SJCRH30 (cell line): ENCODE data around the gene ODAD4. TPM values are rescaled to one million over a fixed set of nuclear protein-coding genes. Genes with fewer than 3 reads are reported as not detected.
A peak's percentile ranks its signal among the peaks of the same experiment; 100 is the strongest.

ENCODE experiments used
- DNase-seq, 2 experiments: peaks; one replicate each; pipeline ENCODE4 v3.0.0-alpha.2; 2015 to 2020
- H3K27ac ChIP-seq: fragments of 250-450 bp; sonication (Bioruptor Pico); 2 replicates; pipeline ENCODE4 v1.5.1; 2020; ENCODE audit warnings: mild to moderate bottlenecking, moderate library complexity
- H3K27me3 ChIP-seq: fragments of 250-450 bp; sonication (Bioruptor Pico); 2 replicates; pipeline ENCODE4 v1.5.1; 2020; ENCODE audit warnings: mild to moderate bottlenecking, moderate library complexity
- H3K36me3 ChIP-seq: fragments of 250-450 bp; sonication (Bioruptor Pico); 2 replicates; pipeline ENCODE4 v1.5.1; 2020; ENCODE audit warnings: mild to moderate bottlenecking, moderate library complexity
- H3K4me1 ChIP-seq: fragments of 250-450 bp; sonication (Bioruptor Pico); 2 replicates; pipeline ENCODE4 v1.5.1; 2020; ENCODE audit warnings: mild to moderate bottlenecking, moderate library complexity
- H3K4me3 ChIP-seq: fragments of 250-450 bp; sonication (Bioruptor Pico); 2 replicates; pipeline ENCODE4 v1.5.1; 2020; ENCODE audit warnings: mild to moderate bottlenecking, moderate library complexity
- H3K9me3 ChIP-seq: fragments of 250-450 bp; sonication (Bioruptor Pico); replicated peaks from 2 replicates; pipeline ENCODE4 v1.5.1; 2020; ENCODE audit warnings: mild to moderate bottlenecking, moderate library complexity
- total RNA-seq: library from RNA; depleted of rRNA; stranded (reverse); fragments of >200 nt; shearing (Covaris generic); gene quantifications from 2 replicates; pipeline ENCODE4 v1.2.3, GENCODE V29; 2014

Gene ODAD4
- total RNA-seq, 1 experiment from 2014 or later, result 0.24 TPM

- no peak for DNase-seq
- Histone ChIP-seq H3K36me3 (peaks cover 81% of the 10 kb centered on the region), H3K27me3 (no peaks in the 10 kb centered on the region), H3K4me3 (no peak overlapping the region), H3K4me1 (no peaks in the 10 kb centered on the region), H3K27ac (no peak overlapping the region), H3K9me3 (no peaks in the 10 kb centered on the region)
These were observed 23.2 kb upstream of the ODAD4 start for GRCh38 chr17:41907185-41907556.

GRCh38 chr17:41907633-41908539 is 22.5 kb upstream of the ODAD4 start:
- H3K36me3 ChIP-seq, result peaks cover 82% of the 10 kb centered on the region
- DNase-seq, result no peak

GRCh38 chr17:41909088-41909487 is 21.3 kb upstream of the ODAD4 start:
- Histone ChIP-seq H3K27ac (no peak overlapping the region), H3K4me1 (no peaks in the 10 kb centered on the region)
- no peak for DNase-seq

More at GRCh38 chr17:41907633-41908539, 22.5 kb upstream of the ODAD4 start:
- H3K9me3 ChIP-seq, result no peaks in the 10 kb centered on the region
- no peaks in the 10 kb centered on the region for H3K4me1 ChIP-seq
- H3K27ac ChIP-seq, result no peak overlapping the region
- H3K4me3 ChIP-seq, result no peak overlapping the region
- no peaks in the 10 kb centered on the region for H3K27me3 ChIP-seq

GRCh38 chr17:41910701-41911391 is 19.6 kb upstream of the ODAD4 start:
- Histone ChIP-seq H3K9me3 (no peaks in the 10 kb centered on the region), H3K4me3 (no peak overlapping the region), H3K36me3 (peaks cover 70% of the 10 kb centered on the region), H3K4me1 (no peaks in the 10 kb centered on the region), H3K27me3 (no peaks in the 10 kb centered on the region), H3K27ac (no peak overlapping the region)
- no peak for DNase-seq

More at GRCh38 chr17:41909088-41909487, 21.3 kb upstream of the ODAD4 start:
- peaks cover 84% of the 10 kb centered on the region for H3K36me3 ChIP-seq
- H3K4me3 ChIP-seq, result no peak overlapping the region
- no peaks in the 10 kb centered on the region for H3K9me3 ChIP-seq
- H3K27me3 ChIP-seq, result no peaks in the 10 kb centered on the region

GRCh38 chr17:41912925-41913324 is 17.5 kb upstream of the ODAD4 start:
- no peak for DNase-seq
- Histone ChIP-seq H3K36me3 (peaks cover 51% of the 10 kb centered on the region), H3K4me3 (no peak overlapping the region), H3K4me1 (no peaks in the 10 kb centered on the region), H3K27ac (no peak overlapping the region), H3K9me3 (no peaks in the 10 kb centered on the region), H3K27me3 (no peaks in the 10 kb centered on the region)

GRCh38 chr17:41913798-41914197 is 16.6 kb upstream of the ODAD4 start:
- DNase-seq, result no peak
- Histone ChIP-seq H3K4me3 (no peak overlapping the region), H3K27ac (no peak overlapping the region), H3K27me3 (no peaks in the 10 kb centered on the region), H3K4me1 (no peaks in the 10 kb centered on the region), H3K36me3 (peaks cover 42% of the 10 kb centered on the region), H3K9me3 (no peaks in the 10 kb centered on the region)

- Histone ChIP-seq H3K27ac (no peak overlapping the region), H3K4me1 (no peaks in the 10 kb centered on the region), H3K36me3 (peaks cover 41% of the 10 kb centered on the region), H3K4me3 (no peak overlapping the region), H3K27me3 (no peaks in the 10 kb centered on the region), H3K9me3 (no peaks in the 10 kb centered on the region)
- no peak for DNase-seq
These were observed 16.1 kb upstream of the ODAD4 start for GRCh38 chr17:41914358-41914766.

GRCh38 chr17:41915020-41915419 is 15.4 kb upstream of the ODAD4 start:
- H3K36me3 ChIP-seq, result peaks cover 34% of the 10 kb centered on the region
- H3K27me3 ChIP-seq, result no peaks in the 10 kb centered on the region
- no peak overlapping the region for H3K27ac ChIP-seq
- no peaks in the 10 kb centered on the region for H3K9me3 ChIP-seq
- no peak for DNase-seq
- H3K4me3 ChIP-seq, result no peak overlapping the region
- H3K4me1 ChIP-seq, result peaks cover 6% of the 10 kb centered on the region; the same call in 1 of the 2 replicates

GRCh38 chr17:41915566-41915965 is 14.9 kb upstream of the ODAD4 start:
- peaks cover 30% of the 10 kb centered on the region for H3K36me3 ChIP-seq
- H3K4me3 ChIP-seq, result no peak overlapping the region
- H3K27ac ChIP-seq, result no peak overlapping the region
- H3K4me1 ChIP-seq, result peaks cover 9% of the 10 kb centered on the region; the same call in 1 of the 2 replicates
- no peak for DNase-seq
- H3K9me3 ChIP-seq, result no peaks in the 10 kb centered on the region
- no peaks in the 10 kb centered on the region for H3K27me3 ChIP-seq

- Histone ChIP-seq H3K9me3 (no peaks in the 10 kb centered on the region), H3K27me3 (no peaks in the 10 kb centered on the region), H3K4me3 (peak overlapping the region; percentile 92), H3K4me1 (peaks cover 9% of the 10 kb centered on the region; the same call in 1 of the 2 replicates), H3K36me3 (peaks cover 16% of the 10 kb centered on the region), H3K27ac (no peak overlapping the region)
- DNase-seq, result peak in 1 of 2 experiments; percentile 23
These were observed 13.2 kb upstream of the ODAD4 start for GRCh38 chr17:41917192-41917591.

GRCh38 chr17:41917679-41918313 is 12.6 kb upstream of the ODAD4 start:
- peak overlapping the region; percentile 69 for H3K27ac ChIP-seq
- H3K27me3 ChIP-seq, result no peaks in the 10 kb centered on the region
- peak overlapping the region; percentile 92 for H3K4me3 ChIP-seq
- H3K9me3 ChIP-seq, result no peaks in the 10 kb centered on the region
- peaks cover 10% of the 10 kb centered on the region for H3K36me3 ChIP-seq
- peaks cover 9% of the 10 kb centered on the region; the same call in 1 of the 2 replicates for H3K4me1 ChIP-seq
- DNase-seq, result peak; percentile 71

- Histone ChIP-seq H3K4me3 (peak within 1 kb of the TSS; percentile 92), H3K36me3 (peaks cover 3% of the 10 kb centered on the region), H3K4me1 (peaks cover 9% of the 10 kb centered on the region; the same call in 1 of the 2 replicates), H3K27ac (peak within 1 kb of the TSS; percentile 69), H3K9me3 (no peaks in the 10 kb centered on the region), H3K27me3 (no peaks in the 10 kb centered on the region)
- peak; percentile 97 to 98 for DNase-seq
These were observed 11.9 kb upstream of the ODAD4 start, which contains the start of gene ACLY for GRCh38 chr17:41918314-41919164. Gene ACLY, minus strand, starts transcription at chr17:41918951. Its CDS starts 5,078 bp downstream, at chr17:41913873.

- H3K4me3 ChIP-seq, result peak overlapping the region; percentile 92
- H3K27me3 ChIP-seq, result no peaks in the 10 kb centered on the region
- DNase-seq, result no peak
- H3K27ac ChIP-seq, result peak overlapping the region; percentile 31
- peaks cover 9% of the 10 kb centered on the region; the same call in 1 of the 2 replicates for H3K4me1 ChIP-seq
- no peaks in the 10 kb centered on the region for H3K9me3 ChIP-seq
- H3K36me3 ChIP-seq, result no peaks in the 10 kb centered on the region
These were observed 11.1 kb upstream of the ODAD4 start for GRCh38 chr17:41919165-41919817.
